Prostate gland (tissue), 2 donors: ENCODE data around the gene POU2AF1. TPM values are rescaled to one million over a fixed set of nuclear protein-coding genes. Genes with fewer than 3 reads are reported as not detected.

Experiments
- DNase-seq: peaks from one replicate; pipeline ENCODE4 v3.0.0-alpha.2; 2019; ENCODE audit warnings: low spot score
- H3K27ac ChIP-seq, 2 donors: fragments of 200-600 bp; sonication (generic); 2 replicates each; pipeline ENCODE4 v1.5.1; 2017 to 2019
- H3K27me3 ChIP-seq: fragments of 200-600 bp; sonication (generic); replicated peaks from 2 replicates; pipeline ENCODE4 v1.5.1; 2019; ENCODE audit not compliant: insufficient read depth
- H3K36me3 ChIP-seq, 2 donors: fragments of 200-600 bp; sonication (generic); 1 replicate in 1 of 2; 2 replicates in 1 of 2; pipeline versions ENCODE4 v1.5.1 to v1.8.1; 2017 to 2019
- H3K4me1 ChIP-seq: fragments of 200-600 bp; sonication (generic); replicated peaks from 2 replicates; pipeline ENCODE4 v1.5.1; 2019
- H3K4me3 ChIP-seq, 2 donors: fragments of 200-600 bp; sonication (generic); 2 replicates each; pipeline ENCODE4 v1.5.1; 2017 to 2019
- H3K9me3 ChIP-seq: fragments of 200-600 bp; sonication (generic); 2 replicates; pipeline ENCODE4 v1.5.1; 2017
- POLR2A ChIP-seq: fragments of 450-650 bp; IDR thresholded peaks from one replicate; pipeline ENCODE4 v1.6.1; 2016; ENCODE audit warnings: antibody characterized with exemption, mild to moderate bottlenecking
- POLR2AphosphoS5 ChIP-seq: sonication (generic); formaldehyde crosslinking; IDR thresholded peaks from one replicate; pipeline ENCODE4 v1.6.1; 2017; ENCODE audit warnings: antibody characterized with exemption
- WGBS: methylation state at CpG from one replicate; pipeline ENCODE4 v1.1.5; 2018; 5-methylcytosine and 5-hydroxymethylcytosine counted together
- intact Hi-C: fragments of 100-400 bp; cut with DNase I; formaldehyde crosslinking; loops from one replicate; pipeline ENCODE4 v1.14.2; 2022
- total RNA-seq, 2 donors: library from RNA; depleted of rRNA; stranded (reverse); fragments of >200 nt; gene quantifications; one replicate each; pipeline ENCODE4 v1.1.0, GENCODE V29; 2016
- TF ChIP-seq, protein P1 (sequence below), 4 experiments: fragments of 200-600 bp in 2 of 4; fragments of 450-650 bp in 2 of 4; sonication (generic) in 2 of 4; IDR thresholded peaks; 1 replicate in 3 of 4; 2 replicates in 1 of 4; pipeline ENCODE4 v1.5.1; 2016 to 2019; ENCODE audit warnings: antibody characterized with exemption in 4 of 4, mild to moderate bottlenecking in 2 of 4, moderate library complexity in 2 of 4

POU2AF1 gene
- total RNA-seq, 2 donors from 2014 or later, result 0.74 to 1.5 TPM

- no peak overlapping the region for H3K27ac ChIP-seq
- TF ChIP-seq POLR2A, result no peak
- TF ChIP-seq, protein P1, sequence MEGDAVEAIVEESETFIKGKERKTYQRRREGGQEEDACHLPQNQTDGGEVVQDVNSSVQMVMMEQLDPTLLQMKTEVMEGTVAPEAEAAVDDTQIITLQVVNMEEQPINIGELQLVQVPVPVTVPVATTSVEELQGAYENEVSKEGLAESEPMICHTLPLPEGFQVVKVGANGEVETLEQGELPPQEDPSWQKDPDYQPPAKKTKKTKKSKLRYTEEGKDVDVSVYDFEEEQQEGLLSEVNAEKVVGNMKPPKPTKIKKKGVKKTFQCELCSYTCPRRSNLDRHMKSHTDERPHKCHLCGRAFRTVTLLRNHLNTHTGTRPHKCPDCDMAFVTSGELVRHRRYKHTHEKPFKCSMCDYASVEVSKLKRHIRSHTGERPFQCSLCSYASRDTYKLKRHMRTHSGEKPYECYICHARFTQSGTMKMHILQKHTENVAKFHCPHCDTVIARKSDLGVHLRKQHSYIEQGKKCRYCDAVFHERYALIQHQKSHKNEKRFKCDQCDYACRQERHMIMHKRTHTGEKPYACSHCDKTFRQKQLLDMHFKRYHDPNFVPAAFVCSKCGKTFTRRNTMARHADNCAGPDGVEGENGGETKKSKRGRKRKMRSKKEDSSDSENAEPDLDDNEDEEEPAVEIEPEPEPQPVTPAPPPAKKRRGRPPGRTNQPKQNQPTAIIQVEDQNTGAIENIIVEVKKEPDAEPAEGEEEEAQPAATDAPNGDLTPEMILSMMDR (IDR thresholded peaks at IDR 0.05), result no peak
- no peak for TF ChIP-seq POLR2AphosphoS5
- H3K4me1 ChIP-seq, result no peaks in the 10 kb centered on the region
- no peak for DNase-seq
- intact Hi-C loops, result no loop called here
- H3K27me3 ChIP-seq, result no peaks in the 10 kb centered on the region
- H3K9me3 ChIP-seq, result no peaks in the 10 kb centered on the region
- 100% methylated on average over 1 of the region's 1 CpG for WGBS
- H3K36me3 ChIP-seq, result no peaks in the 10 kb centered on the region
- no peak overlapping the region for H3K4me3 ChIP-seq
Measured at GRCh38 chr11:111373590-111373989, 5.5 kb downstream of the POU2AF1 start.

- Histone ChIP-seq H3K27me3 (no peaks in the 10 kb centered on the region), H3K4me1 (no peaks in the 10 kb centered on the region), H3K4me3 (no peak overlapping the region), H3K9me3 (no peaks in the 10 kb centered on the region), H3K27ac (no peak overlapping the region), H3K36me3 (no peaks in the 10 kb centered on the region)
- TF ChIP-seq POLR2AphosphoS5 (no peak), POLR2A (no peak)
- TF ChIP-seq, protein P1 (IDR thresholded peaks at IDR 0.05), result no peak
- WGBS, result 46% methylated on average over 2 of the region's 2 CpGs
- intact Hi-C loops, result no loop called here
- DNase-seq, result no peak
Measured at GRCh38 chr11:111372538-111372937, 6.5 kb downstream of the POU2AF1 start.

- Histone ChIP-seq H3K4me3 (no peak overlapping the region), H3K27me3 (no peaks in the 10 kb centered on the region), H3K27ac (no peak overlapping the region), H3K4me1 (no peaks in the 10 kb centered on the region), H3K36me3 (no peaks in the 10 kb centered on the region), H3K9me3 (no peaks in the 10 kb centered on the region)
- DNase-seq, result no peak
- no peak for TF ChIP-seq POLR2A
- TF ChIP-seq POLR2AphosphoS5, result no peak
- TF ChIP-seq, protein P1 (IDR thresholded peaks at IDR 0.05), result no peak
- intact Hi-C loops, result no loop called here
- 69% methylated on average over 7 of the region's 7 CpGs for WGBS
Measured at GRCh38 chr11:111370902-111371578, 8.0 kb downstream of the POU2AF1 start.

DNA sequence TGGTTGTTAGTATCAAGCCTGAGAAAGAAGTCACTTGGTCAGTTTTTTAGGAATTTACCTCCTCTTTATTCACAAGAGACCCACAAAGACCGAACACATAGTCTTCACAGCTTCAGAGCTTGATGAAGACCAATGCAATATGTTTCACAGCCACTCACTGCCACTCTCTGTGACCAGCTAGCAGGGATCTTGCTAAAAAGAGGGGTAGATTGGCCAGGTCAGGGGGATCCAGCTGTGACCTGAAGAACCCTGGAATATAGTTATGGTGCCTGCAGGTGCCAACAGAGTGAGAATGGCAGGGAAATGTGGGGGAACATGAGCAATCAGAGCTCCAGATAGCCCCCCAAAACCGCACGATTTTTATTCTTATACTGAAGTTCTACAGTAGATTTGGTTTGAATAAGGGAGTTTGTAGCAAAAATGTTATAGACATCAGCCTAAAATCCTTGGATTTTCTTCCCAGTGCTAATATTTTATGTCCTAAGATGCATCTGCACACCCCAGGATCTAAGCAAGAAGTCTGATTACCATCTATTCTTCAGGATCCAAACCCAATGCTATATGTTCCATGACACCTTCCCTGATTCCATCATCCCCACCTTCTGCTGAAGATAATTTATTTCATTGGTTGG, 8.7 kb downstream of the POU2AF1 start:
- H3K9me3 ChIP-seq, result no peaks in the 10 kb centered on the region
- TF ChIP-seq POLR2A, result no peak
- TF ChIP-seq, protein P1 (IDR thresholded peaks at IDR 0.05), result no peak
- TF ChIP-seq POLR2AphosphoS5, result no peak
- no peaks in the 10 kb centered on the region for H3K36me3 ChIP-seq
- no peaks in the 10 kb centered on the region for H3K4me1 ChIP-seq
- 98% methylated on average over 3 of the region's 3 CpGs for WGBS
- DNase-seq, result no peak
- H3K27me3 ChIP-seq, result no peaks in the 10 kb centered on the region
- no peak overlapping the region for H3K4me3 ChIP-seq
- intact Hi-C loops, result no loop called here
- H3K27ac ChIP-seq, result no peak overlapping the region

- no peaks in the 10 kb centered on the region for H3K4me1 ChIP-seq
- intact Hi-C loops, result no loop called here
- no peaks in the 10 kb centered on the region for H3K36me3 ChIP-seq
- H3K4me3 ChIP-seq, result no peak overlapping the region
- DNase-seq, result no peak
- no peak overlapping the region for H3K27ac ChIP-seq
- TF ChIP-seq POLR2AphosphoS5 (no peak), POLR2A (no peak)
- TF ChIP-seq, protein P1 (IDR thresholded peaks at IDR 0.05), result no peak
- no peaks in the 10 kb centered on the region for H3K27me3 ChIP-seq
- no peaks in the 10 kb centered on the region for H3K9me3 ChIP-seq
- WGBS, result 96% methylated on average over 2 of the region's 2 CpGs
Measured at GRCh38 chr11:111368285-111368560, 10.9 kb downstream of the POU2AF1 start.
